GM12878 (cell line): ENCODE data around the gene TMED5. TPM values are rescaled to one million over a fixed set of nuclear protein-coding genes. Genes with fewer than 3 reads are reported as not detected.

ENCODE experiments used
- ATAC-seq: fragments of 200-7000 bp; cut with Tn5 transposase; 3 replicates; pipeline ENCODE4 v1.9.1; 2020; ENCODE audit warnings: mild to moderate bottlenecking, moderate library complexity
- BruUV-seq: library from RNA; stranded (reverse); fragments of 400-500 nt; replicated peaks from 2 replicates; lab custom pipeline; 2021; lab: Mats Ljungman, UMichigan
- CTCF ChIA-PET: fragments of 300-600 bp; sonication (Branson Sonifier 250); formaldehyde crosslinking; extraction: SDS; loops from one replicate; lab custom pipeline; 2021; ENCODE audit warnings: inconsistent platforms; lab: Yijun Ruan, JAX
- POLR2A ChIA-PET: fragments of 350-600 bp; formaldehyde crosslinking; extraction: SDS; loops from one replicate; lab custom pipeline; 2021; ENCODE audit warnings: inconsistent platforms; lab: Charles Lee
- RAD21 ChIA-PET: fragments of 300-600 bp; sonication (Branson Sonifier 250); formaldehyde crosslinking; loops from one replicate; lab custom pipeline; 2023; ENCODE audit warnings: antibody characterized with exemption; ENCODE audit not compliant: unreplicated experiment; lab: Charles Lee
- SMC1A ChIA-PET: fragments of 300-600 bp; sonication (Branson Sonifier 250); formaldehyde crosslinking; loops from one replicate; lab custom pipeline; 2023; ENCODE audit not compliant: unreplicated experiment, uncharacterized antibody; lab: Charles Lee
- DNase-seq: peaks from one replicate; pipeline ENCODE4 v3.0.0-alpha.2; 2011; ENCODE audit warnings: low read depth, low spot score
- FAIRE-seq: peaks from 3 replicates; lab custom pipeline; 2011; peaks lifted over from hg19 to GRCh38; lab: Jason Lieb, UNC
- H2AFZ ChIP-seq: 2 replicates; pipeline ENCODE4 v1.6.0; 2011; ENCODE audit warnings: low read depth, low read length, control low read depth; ENCODE audit not compliant: control insufficient read depth
- H3K27ac ChIP-seq: 2 replicates; pipeline ENCODE4 v1.5.1; 2011; ENCODE audit warnings: control low read depth; ENCODE audit not compliant: control insufficient read depth, insufficient read depth
- H3K27me3 ChIP-seq, 2 experiments: replicated peaks in 1 of 2; 2 replicates each; pipeline versions ENCODE4 v1.6.0 to v1.6.1; 2011; ENCODE audit warnings: low read length in 1 of 2; ENCODE audit not compliant: control insufficient read depth in 2 of 2, insufficient read depth in 2 of 2
- H3K36me3 ChIP-seq, 2 experiments: 2 replicates each; pipeline ENCODE4 v1.5.1; 2011; ENCODE audit warnings: low read length in 1 of 2; ENCODE audit not compliant: control insufficient read depth in 2 of 2, insufficient read depth in 2 of 2
- H3K4me1 ChIP-seq: 2 replicates; pipeline ENCODE4 v1.6.1; 2011; ENCODE audit warnings: mild to moderate bottlenecking, low read length, moderate library complexity, mixed read lengths; ENCODE audit not compliant: control insufficient read depth, insufficient read depth
- H3K4me2 ChIP-seq: 2 replicates; pipeline ENCODE4 v1.6.0; 2011; ENCODE audit warnings: control low read depth; ENCODE audit not compliant: control insufficient read depth, insufficient read depth
- H3K4me3 ChIP-seq: fragments of 200-600 bp; sonication (generic); 2 replicates; pipeline ENCODE4 v1.5.1; 2016
- H3K79me2 ChIP-seq: 2 replicates; pipeline ENCODE4 v1.6.0; 2011; ENCODE audit warnings: low read length; ENCODE audit not compliant: control insufficient read depth, insufficient read depth
- H3K9ac ChIP-seq: 2 replicates; pipeline ENCODE4 v1.8.0; 2011; ENCODE audit warnings: low read length, control low read depth, mixed read lengths; ENCODE audit not compliant: control insufficient read depth, insufficient read depth
- H3K9me3 ChIP-seq: replicated peaks from 3 replicates; pipeline ENCODE4 v1.5.1; 2011; ENCODE audit warnings: mild to moderate bottlenecking, low read length; ENCODE audit not compliant: control insufficient read depth, insufficient read depth
- H4K20me1 ChIP-seq: 2 replicates; pipeline ENCODE4 v1.6.0; 2011; ENCODE audit not compliant: control insufficient read depth, insufficient read depth
- ATF7 ChIP-seq: fragments of 450-650 bp; IDR thresholded peaks from 2 replicates; pipeline ENCODE4 v1.6.1; 2016; ENCODE audit warnings: low read depth, mild to moderate bottlenecking
- BHLHE40 ChIP-seq, 2 experiments: fragments of 450-650 bp in 1 of 2; IDR thresholded peaks; 2 replicates each; pipeline ENCODE4 v1.6.1; 2011 to 2017; ENCODE audit warnings: low read depth in 2 of 2, borderline replicate concordance in 1 of 2, improper control_type of control experiment in 1 of 2, low read length in 1 of 2, mild to moderate bottlenecking in 1 of 2
- CBX5 ChIP-seq: sonication (generic); IDR thresholded peaks from 2 replicates; pipeline ENCODE4 v1.6.1; 2016; ENCODE audit warnings: low read depth, moderate library complexity, mild to moderate bottlenecking, inconsistent platforms
- CREB1 ChIP-seq: IDR thresholded peaks from 2 replicates; pipeline ENCODE4 v1.6.1; 2012; ENCODE audit warnings: low read depth, mild to moderate bottlenecking, inconsistent platforms
- E2F8 ChIP-seq: fragments of 450-650 bp; IDR thresholded peaks from 2 replicates; pipeline ENCODE4 v1.6.1; 2018; ENCODE audit warnings: mild to moderate bottlenecking, low read depth, moderate library complexity; ENCODE audit not compliant: partially characterized antibody
- EED ChIP-seq: sonication (generic); IDR thresholded peaks from 2 replicates; pipeline ENCODE4 v1.6.1; 2016; ENCODE audit warnings: antibody characterized with exemption, low read depth
- IKZF2 ChIP-seq, 2 experiments: fragments of 450-650 bp; IDR thresholded peaks; 2 replicates each; pipeline ENCODE4 v1.6.1; 2017; ENCODE audit warnings: mild to moderate bottlenecking in 2 of 2, moderate library complexity in 2 of 2
- KAT2A ChIP-seq: conservative IDR thresholded peaks from 2 replicates; pipeline ENCODE4 v1.6.1; 2011; ENCODE audit warnings: low read depth, low read length; ENCODE audit not compliant: control insufficient read depth
- NBN ChIP-seq: fragments of 450-650 bp; IDR thresholded peaks from 2 replicates; pipeline ENCODE4 v1.6.1; 2016
- NKRF ChIP-seq: fragments of 450-650 bp; conservative IDR thresholded peaks from 2 replicates; pipeline ENCODE4 v1.6.1; 2017; ENCODE audit warnings: mild to moderate bottlenecking, moderate library complexity
- PML ChIP-seq: IDR thresholded peaks from 2 replicates; pipeline ENCODE4 v1.6.1; 2012; ENCODE audit warnings: low read length, inconsistent platforms
- POU2F2 ChIP-seq: IDR thresholded peaks from 3 replicates; pipeline ENCODE4 v1.6.1; 2011; ENCODE audit warnings: low read depth, mild to moderate bottlenecking, low read length, borderline replicate concordance
- RCOR1 ChIP-seq: conservative IDR thresholded peaks from 2 replicates; pipeline ENCODE4 v1.6.1; 2012; ENCODE audit warnings: low read depth, low read length, improper control_type of control experiment
- RELA ChIP-seq: fragments of 450-650 bp; IDR thresholded peaks from 2 replicates; pipeline ENCODE4 v1.8.0; 2014; ENCODE audit warnings: borderline replicate concordance; ENCODE audit not compliant: partially characterized antibody
- SMAD5 ChIP-seq: IDR thresholded peaks from 2 replicates; pipeline ENCODE4 v1.6.1; 2016; ENCODE audit warnings: antibody characterized with exemption, low read depth
- TAF1 ChIP-seq: IDR thresholded peaks from 2 replicates; pipeline ENCODE4 v1.6.1; 2011; ENCODE audit warnings: mild to moderate bottlenecking, low read depth, low read length, borderline replicate concordance
- ZNF24 ChIP-seq: fragments of 450-650 bp; IDR thresholded peaks from 2 replicates; pipeline ENCODE4 v1.6.1; 2017; ENCODE audit warnings: antibody characterized with exemption, mild to moderate bottlenecking
- ZSCAN29 ChIP-seq: fragments of 450-650 bp; IDR thresholded peaks from 2 replicates; pipeline ENCODE4 v1.6.1; 2017; ENCODE audit warnings: mild to moderate bottlenecking, moderate library complexity
- ZZZ3 ChIP-seq: IDR thresholded peaks from 2 replicates; pipeline ENCODE4 v1.6.1; 2011; ENCODE audit warnings: low read depth; ENCODE audit not compliant: control insufficient read depth, insufficient read length
- in situ Hi-C: fragments of 300-500 bp; cut with MboI; formaldehyde crosslinking; loops from 9 replicates; pipeline ENCODE4 v1.14.3; 2018; ENCODE audit warnings: mixed read lengths
- intact Hi-C: fragments of 100-400 bp; cut with micrococcal nuclease; formaldehyde crosslinking; loops from one replicate; pipeline ENCODE4 v1.14.2; 2022; ENCODE audit not compliant: unreplicated experiment
- polyA plus RNA-seq, 11 experiments: library from polyadenylated mRNA; depleted of rRNA in 4 of 11; unstranded in 6 of 11; stranded (reverse) in 5 of 11; fragments of >200 nt; fragmentation: Nextera tagmentation in 4 of 11; fragmentation: Illumina TruSeq in 1 of 11; extraction: Ambion mirVana in 4 of 11; extraction: Trizol in 1 of 11; gene quantifications; 1 replicate in 1 of 11; 2 replicates in 10 of 11; pipeline versions ENCODE4 v1.2.1 to v1.2.3, GENCODE V29; 2011 to 2016; ENCODE audit warnings: inconsistent platforms in 2 of 11, missing spikeins in 2 of 11, low read depth in 1 of 11
- total RNA-seq, 4 experiments: library from RNA; depleted of rRNA in 3 of 4; stranded (reverse); fragments of >200 nt in 3 of 4; fragmentation: Illumina TruSeq in 1 of 4; extraction: Trizol in 1 of 4; gene quantifications; 2 replicates each; pipeline versions ENCODE4 v1.2.1 to v1.2.3, GENCODE V29; 2013 to 2021
- TF ChIP-seq, protein P1 (sequence below): IDR thresholded peaks from 2 replicates; pipeline ENCODE4 v1.6.1; 2012; ENCODE audit warnings: low read depth, low read length, improper control_type of control experiment

TMED5 gene
- total and polyA plus RNA-seq, 10 of the 15 experiments (the other 5 are each of a cell fraction or from before 2014, with no cell fraction given) = 18.5 to 80.6 (median 54.0) TPM

DNA sequence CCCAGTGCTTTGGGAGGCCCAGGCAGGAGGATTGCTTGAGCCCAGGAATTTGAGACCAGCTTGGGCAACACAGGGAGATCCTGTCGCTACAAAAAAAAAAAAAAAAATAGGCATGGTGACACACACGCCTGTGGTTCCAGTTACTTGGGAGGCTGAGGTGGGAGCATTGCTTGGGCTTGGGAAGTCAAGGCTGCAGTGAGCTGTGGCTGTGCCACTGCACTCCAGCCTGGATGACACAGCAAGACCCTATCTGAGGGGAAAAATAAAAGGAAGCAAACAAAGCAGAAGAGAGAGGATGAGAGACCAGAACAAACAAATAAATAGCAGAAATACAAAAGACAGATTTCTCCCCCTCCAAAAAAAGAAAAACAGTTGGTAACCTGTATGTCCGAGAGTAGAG lies 67.1 kb downstream of the TMED5 start (continued):
- no peak for TF ChIP-seq RCOR1

DNA sequence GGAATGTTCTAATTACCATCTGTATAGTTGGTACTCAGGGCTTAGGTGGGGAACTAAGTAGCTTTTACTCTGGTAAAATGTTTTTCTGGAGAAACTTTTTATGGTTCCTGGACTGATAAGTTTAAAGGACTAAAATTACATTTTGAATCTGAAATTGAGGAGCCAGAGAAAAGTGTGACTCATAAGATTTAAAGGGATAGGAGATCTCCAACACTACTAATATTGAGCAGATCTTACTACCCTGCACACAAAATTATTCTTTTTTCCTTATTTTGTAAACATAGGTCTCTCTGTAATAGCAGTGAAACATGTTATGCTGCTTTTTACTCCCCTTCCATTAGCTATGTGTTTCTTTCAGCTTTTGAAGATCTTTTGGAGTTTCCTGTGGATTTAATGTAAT lies 68.7 kb downstream of the TMED5 start:
- TF ChIP-seq SMAD5 (no peak), RELA (no peak), CREB1 (no peak), BHLHE40 (IDR thresholded peaks at IDR 0.05; ENCODE audit: borderline replicate concordance in 1 of 2, low read depth in 2 of 2, low read length in 1 of 2) (no peak), EED (no peak), NBN (no peak), IKZF2 (IDR thresholded peaks at IDR 0.05) (no peak), E2F8 (no peak), PML (no peak), ATF7 (no peak), TAF1 (no peak), ZZZ3 (no peak), POU2F2 (no peak), ZSCAN29 (no peak), NKRF (no peak), CBX5 (no peak), KAT2A (no peak), RCOR1 (no peak), ZNF24 (no peak)
- TF ChIP-seq, protein P1, sequence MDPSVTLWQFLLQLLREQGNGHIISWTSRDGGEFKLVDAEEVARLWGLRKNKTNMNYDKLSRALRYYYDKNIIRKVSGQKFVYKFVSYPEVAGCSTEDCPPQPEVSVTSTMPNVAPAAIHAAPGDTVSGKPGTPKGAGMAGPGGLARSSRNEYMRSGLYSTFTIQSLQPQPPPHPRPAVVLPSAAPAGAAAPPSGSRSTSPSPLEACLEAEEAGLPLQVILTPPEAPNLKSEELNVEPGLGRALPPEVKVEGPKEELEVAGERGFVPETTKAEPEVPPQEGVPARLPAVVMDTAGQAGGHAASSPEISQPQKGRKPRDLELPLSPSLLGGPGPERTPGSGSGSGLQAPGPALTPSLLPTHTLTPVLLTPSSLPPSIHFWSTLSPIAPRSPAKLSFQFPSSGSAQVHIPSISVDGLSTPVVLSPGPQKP = no peak
- ChIA-PET RAD21 (no interaction called here), SMC1A (interaction anchor here (0.5 to 1.2 kb wide), 3 partner anchors 32 to 1602 kb away, joined by 3 read pairs; no protein-coding TSS in a partner anchor), CTCF (interaction anchor here (1.0 kb wide), 1 partner anchor 14 kb away, joined by 3 read pairs; no protein-coding TSS in a partner anchor), POLR2A (no interaction called here)
- in situ Hi-C loops (no loop called here), intact Hi-C loops (no loop called here)
- Histone ChIP-seq H3K36me3 (peaks cover 1 to 20% of the 10 kb centered on the region in 2 experiments), H4K20me1 (no peaks in the 10 kb centered on the region), H2AFZ (no peak overlapping the region), H3K4me3 (no peak overlapping the region), H3K9ac (no peak overlapping the region), H3K4me2 (no peak overlapping the region), H3K4me1 (peaks cover 5% of the 10 kb centered on the region; the same call in 1 of the 2 replicates), H3K79me2 (peaks cover 37% of the 10 kb centered on the region), H3K27ac (no peak overlapping the region), H3K27me3 (no peaks in the 10 kb centered on the region), H3K9me3 (peaks cover 12% of the 10 kb centered on the region)
- no peak for DNase-seq
- no TSS peak for BruUV-seq
- no peak for ATAC-seq
- no peak for FAIRE-seq
